HepG2 (cell line): ENCODE results near the gene BRCA1. TPM values are rescaled to one million over a fixed set of nuclear protein-coding genes. Genes with fewer than 3 reads are reported as not detected.
A peak's percentile ranks its signal among the peaks of the same experiment; 100 is the strongest.

Source experiments
- ARHGAP35 ChIP-seq: sonication (generic); formaldehyde crosslinking; IDR thresholded peaks from 2 replicates; pipeline ENCODE4 v1.9.0; 2022; ENCODE audit warnings: mild to moderate bottlenecking, inconsistent platforms, moderate library complexity, missing genetic modification reagents, borderline replicate concordance
- HDAC2 ChIP-seq: sonication (generic); formaldehyde crosslinking; IDR thresholded peaks from 2 replicates; pipeline ENCODE4 v1.4.0; 2020; ENCODE audit warnings: missing genetic modification reagents
- KLF15 ChIP-seq: sonication (generic); formaldehyde crosslinking; IDR thresholded peaks from 2 replicates; pipeline ENCODE4 v1.8.1; 2023; ENCODE audit warnings: borderline replicate concordance, mild to moderate bottlenecking, inconsistent platforms, missing genetic modification reagents, mixed read lengths
- MNT ChIP-seq: fragments of 450-650 bp; IDR thresholded peaks from 2 replicates; pipeline ENCODE4 v1.6.1; 2016
- NFATC3 ChIP-seq: sonication (generic); formaldehyde crosslinking; IDR thresholded peaks from 2 replicates; pipeline ENCODE4 v1.5.1; 2020; ENCODE audit warnings: mild to moderate bottlenecking, missing genetic modification reagents
- NONO ChIP-seq, 2 experiments: fragments of 450-650 bp in 1 of 2; sonication (generic) in 1 of 2; formaldehyde crosslinking in 1 of 2; IDR thresholded peaks in 1 of 2; conservative IDR thresholded peaks in 1 of 2; 2 replicates each; pipeline versions ENCODE4 v1.6.1 to v1.8.0; 2017 to 2022; ENCODE audit warnings: mild to moderate bottlenecking in 1 of 2, missing genetic modification reagents in 1 of 2, moderate library complexity in 1 of 2
- NR2F1 ChIP-seq, 2 experiments: fragments of 450-650 bp in 1 of 2; formaldehyde crosslinking in 1 of 2; IDR thresholded peaks; 2 replicates each; pipeline versions ENCODE4 v1.5.0 to v1.6.1; 2016 to 2020; ENCODE audit warnings: mild to moderate bottlenecking in 1 of 2, missing compliant biosample characterization in 1 of 2, missing genetic modification reagents in 1 of 2, moderate library complexity in 1 of 2
- RARA ChIP-seq: IDR thresholded peaks from 2 replicates; pipeline ENCODE4 v1.6.1; 2016; ENCODE audit warnings: missing genetic modification reagents, missing compliant biosample characterization
- RXRA ChIP-seq: sonication (generic); formaldehyde crosslinking; IDR thresholded peaks from 2 replicates; pipeline ENCODE4 v1.5.1; 2020; ENCODE audit warnings: missing genetic modification reagents
- SNAPC5 ChIP-seq: sonication (generic); formaldehyde crosslinking; IDR thresholded peaks from 2 replicates; pipeline ENCODE4 v1.8.1; 2023; ENCODE audit warnings: mild to moderate bottlenecking, missing genetic modification reagents, borderline replicate concordance
- TBX2 ChIP-seq: sonication (generic); formaldehyde crosslinking; IDR thresholded peaks from 2 replicates; pipeline ENCODE4 v1.5.0; 2020; ENCODE audit warnings: missing genetic modification reagents, mild to moderate bottlenecking, borderline replicate concordance
- TCF7 ChIP-seq: sonication (generic); IDR thresholded peaks from 2 replicates; pipeline ENCODE4 v1.6.1; 2016; ENCODE audit warnings: antibody characterized with exemption, low read depth
- ZBTB20 ChIP-seq: sonication (generic); formaldehyde crosslinking; IDR thresholded peaks from 2 replicates; pipeline ENCODE4 v1.8.1; 2023; ENCODE audit warnings: missing genetic modification reagents, low read depth, mild to moderate bottlenecking, borderline replicate concordance
- ZBTB26 ChIP-seq: IDR thresholded peaks from 2 replicates; pipeline ENCODE4 v1.6.1; 2016; ENCODE audit warnings: missing compliant biosample characterization, missing genetic modification reagents, borderline replicate concordance
- ZMYM4 ChIP-seq: sonication (generic); formaldehyde crosslinking; IDR thresholded peaks from 2 replicates; pipeline ENCODE4 v1.8.1; 2023; ENCODE audit warnings: mild to moderate bottlenecking, missing genetic modification reagents
- ZNF224 ChIP-seq: sonication (generic); formaldehyde crosslinking; IDR thresholded peaks from 2 replicates; pipeline ENCODE4 v1.5.0; 2020; ENCODE audit warnings: mild to moderate bottlenecking, missing genetic modification reagents
- ZNF331 ChIP-seq: sonication (generic); formaldehyde crosslinking; IDR thresholded peaks from 2 replicates; pipeline ENCODE4 v1.4.0; 2020; ENCODE audit warnings: missing genetic modification reagents
- ZNF431 ChIP-seq: sonication (generic); formaldehyde crosslinking; IDR thresholded peaks from 2 replicates; pipeline ENCODE4 v1.9.0; 2022; ENCODE audit warnings: missing genetic modification reagents, low read depth, mild to moderate bottlenecking, borderline replicate concordance
- ZNF496 ChIP-seq: sonication (generic); formaldehyde crosslinking; IDR thresholded peaks from 2 replicates; pipeline ENCODE4 v1.8.1; 2023; ENCODE audit warnings: mild to moderate bottlenecking, moderate library complexity, missing genetic modification reagents; ENCODE audit not compliant: insufficient replicate concordance
- ZNF530 ChIP-seq: sonication (generic); formaldehyde crosslinking; IDR thresholded peaks from 2 replicates; pipeline ENCODE4 v1.5.0; 2020; ENCODE audit warnings: low read depth, mild to moderate bottlenecking, missing genetic modification reagents
- ZNF773 ChIP-seq: sonication (generic); formaldehyde crosslinking; IDR thresholded peaks from 2 replicates; pipeline ENCODE4 v1.4.0; 2020; ENCODE audit warnings: missing genetic modification reagents, borderline replicate concordance
- polyA plus RNA-seq, 8 experiments: library from polyadenylated mRNA; depleted of rRNA in 3 of 8; stranded (reverse) in 7 of 8; unstranded in 1 of 8; fragments of >200 nt; fragmentation: Illumina TruSeq in 4 of 8; extraction: Trizol in 4 of 8; gene quantifications; 2 replicates each; pipeline versions ENCODE4 v1.2.1 to v1.2.3, GENCODE V29; 2011 to 2016; ENCODE audit warnings: low read depth in 4 of 8, missing spikeins in 1 of 8, mixed read lengths in 1 of 8; ENCODE audit not compliant: insufficient read depth in 1 of 8
- total RNA-seq, 5 experiments: library from RNA; depleted of rRNA; stranded (reverse); fragments of >200 nt; fragmentation: Illumina TruSeq; extraction: Trizol; gene quantifications; 2 replicates each; pipeline ENCODE4 v1.2.3, GENCODE V29; 2016; ENCODE audit warnings: low read depth in 1 of 5
- TF ChIP-seq, protein P1 (sequence below): IDR thresholded peaks from 2 replicates; pipeline ENCODE4 v1.6.1; 2016; ENCODE audit warnings: control low read depth
- TF ChIP-seq, protein P2 (sequence below): sonication (generic); formaldehyde crosslinking; IDR thresholded peaks from 2 replicates; pipeline ENCODE4 v1.4.0; 2020; ENCODE audit warnings: missing genetic modification reagents

The BRCA1 gene
- total and polyA plus RNA-seq, 2 of the 13 experiments (the other 11 are each of a cell fraction or from before 2014, with no cell fraction given): 13.3 to 37.5 TPM

DNA sequence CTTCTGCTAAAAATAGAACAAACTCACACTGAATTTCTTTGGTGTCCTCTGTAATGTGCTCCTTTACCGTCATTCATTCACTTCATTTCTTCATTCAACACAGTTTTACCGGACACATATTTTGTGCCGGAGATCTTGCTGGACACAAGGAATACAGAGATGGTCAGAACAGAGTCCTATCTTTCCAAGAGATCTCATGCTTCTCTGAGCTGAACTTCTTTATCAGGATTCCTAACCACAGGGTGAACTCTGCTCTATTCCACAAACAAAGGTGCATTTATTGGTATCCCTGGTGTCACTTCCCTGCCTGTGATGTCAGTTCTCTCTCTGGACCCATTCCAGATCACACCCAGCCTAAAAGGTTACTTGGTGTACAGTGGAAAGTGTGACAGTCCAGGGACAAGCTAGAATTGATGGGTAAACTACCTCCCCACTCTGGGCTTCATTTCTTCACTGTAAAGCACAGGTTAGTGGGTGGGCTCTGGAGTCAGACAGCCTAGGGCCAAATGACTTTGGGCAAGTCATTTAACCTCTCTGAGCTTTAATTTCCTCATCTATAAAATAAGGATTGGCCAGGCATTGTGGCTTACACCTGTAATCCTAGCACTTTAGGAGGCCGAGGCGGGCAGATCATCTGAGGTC lies 114.4 kb downstream of the BRCA1 start (continued):
- 0 out of 2 replicates have a peak, but pooled peaks have one; percentile 40 for TF ChIP-seq KLF15 (CRISPR knock-in tag)
- TF ChIP-seq ZNF431 (CRISPR knock-in tag): no peak; the same call in 1 of the 2 replicates
- TF ChIP-seq ZNF530 (CRISPR knock-in tag): no peak
- peak; percentile 19; the same call in 1 of the 2 replicates for TF ChIP-seq ZMYM4 (CRISPR knock-in tag)
- TF ChIP-seq NR2F1 (CRISPR knock-in tag; IDR thresholded peaks at IDR 0.05): 0 out of 4 replicates have a peak, but pooled peaks of 1 of the 2 experiments have one; percentile 35
- TF ChIP-seq SNAPC5 (CRISPR knock-in tag): no peak
- TF ChIP-seq HDAC2 (CRISPR knock-in tag): peak; percentile 93
- no peak for TF ChIP-seq ARHGAP35 (CRISPR knock-in tag)
- TF ChIP-seq, protein P1, sequence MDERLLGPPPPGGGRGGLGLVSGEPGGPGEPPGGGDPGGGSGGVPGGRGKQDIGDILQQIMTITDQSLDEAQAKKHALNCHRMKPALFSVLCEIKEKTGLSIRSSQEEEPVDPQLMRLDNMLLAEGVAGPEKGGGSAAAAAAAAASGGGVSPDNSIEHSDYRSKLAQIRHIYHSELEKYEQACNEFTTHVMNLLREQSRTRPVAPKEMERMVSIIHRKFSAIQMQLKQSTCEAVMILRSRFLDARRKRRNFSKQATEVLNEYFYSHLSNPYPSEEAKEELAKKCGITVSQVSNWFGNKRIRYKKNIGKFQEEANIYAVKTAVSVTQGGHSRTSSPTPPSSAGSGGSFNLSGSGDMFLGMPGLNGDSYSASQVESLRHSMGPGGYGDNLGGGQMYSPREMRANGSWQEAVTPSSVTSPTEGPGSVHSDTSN (CRISPR knock-in tag): no peak
- TF ChIP-seq TCF7: peak; percentile 67; the same call in 1 of the 2 replicates
- peak; percentile 99 for TF ChIP-seq ZBTB26 (CRISPR knock-in tag)
- no peak for TF ChIP-seq ZNF496 (CRISPR knock-in tag)
- TF ChIP-seq ZNF331 (CRISPR knock-in tag): peak; percentile 79; the same call in 1 of the 2 replicates
- TF ChIP-seq ZBTB20 (CRISPR knock-in tag): peak; percentile 66; the same call in 1 of the 2 replicates
- TF ChIP-seq, protein P2, sequence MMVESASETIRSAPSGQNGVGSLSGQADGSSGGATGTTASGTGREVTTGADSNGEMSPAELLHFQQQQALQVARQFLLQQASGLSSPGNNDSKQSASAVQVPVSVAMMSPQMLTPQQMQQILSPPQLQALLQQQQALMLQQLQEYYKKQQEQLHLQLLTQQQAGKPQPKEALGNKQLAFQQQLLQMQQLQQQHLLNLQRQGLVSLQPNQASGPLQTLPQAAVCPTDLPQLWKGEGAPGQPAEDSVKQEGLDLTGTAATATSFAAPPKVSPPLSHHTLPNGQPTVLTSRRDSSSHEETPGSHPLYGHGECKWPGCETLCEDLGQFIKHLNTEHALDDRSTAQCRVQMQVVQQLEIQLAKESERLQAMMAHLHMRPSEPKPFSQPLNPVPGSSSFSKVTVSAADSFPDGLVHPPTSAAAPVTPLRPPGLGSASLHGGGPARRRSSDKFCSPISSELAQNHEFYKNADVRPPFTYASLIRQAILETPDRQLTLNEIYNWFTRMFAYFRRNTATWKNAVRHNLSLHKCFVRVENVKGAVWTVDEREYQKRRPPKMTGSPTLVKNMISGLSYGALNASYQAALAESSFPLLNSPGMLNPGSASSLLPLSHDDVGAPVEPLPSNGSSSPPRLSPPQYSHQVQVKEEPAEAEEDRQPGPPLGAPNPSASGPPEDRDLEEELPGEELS: peak; percentile 71
- no peak for TF ChIP-seq ZNF773
- peak; percentile 84 for TF ChIP-seq RARA (CRISPR knock-in tag)
- TF ChIP-seq TBX2 (CRISPR knock-in tag): peak; percentile 89
- peak; percentile 86; the same call in 1 of the 2 replicates for TF ChIP-seq RXRA
- no peak for TF ChIP-seq ZNF224 (CRISPR knock-in tag)
- TF ChIP-seq NFATC3: no peak
- TF ChIP-seq MNT: 0 out of 2 replicates have a peak, but pooled peaks have one; percentile 8
- no peak for TF ChIP-seq NONO (IDR thresholded peaks at IDR 0.05)
- peak; percentile 78; the same call in 1 of the 2 replicates for TF ChIP-seq NONO (CRISPR knock-in tag; conservative IDR thresholded peaks at IDR 0.05)
